GM12872 (cell line): ENCODE results near the gene TFDP1.

Experiments used
- TF ChIP-seq, protein P1 (sequence below): IDR thresholded peaks from 3 replicates; pipeline ENCODE4 v1.5.1; 2011; ENCODE audit warnings: low read depth, mild to moderate bottlenecking, low read length, moderate library complexity; ENCODE audit not compliant: insufficient read depth

TFDP1 gene

GRCh38 chr13:113658836-113659235, 74.3 kb downstream of the TFDP1 start:
- TF ChIP-seq, protein P1, sequence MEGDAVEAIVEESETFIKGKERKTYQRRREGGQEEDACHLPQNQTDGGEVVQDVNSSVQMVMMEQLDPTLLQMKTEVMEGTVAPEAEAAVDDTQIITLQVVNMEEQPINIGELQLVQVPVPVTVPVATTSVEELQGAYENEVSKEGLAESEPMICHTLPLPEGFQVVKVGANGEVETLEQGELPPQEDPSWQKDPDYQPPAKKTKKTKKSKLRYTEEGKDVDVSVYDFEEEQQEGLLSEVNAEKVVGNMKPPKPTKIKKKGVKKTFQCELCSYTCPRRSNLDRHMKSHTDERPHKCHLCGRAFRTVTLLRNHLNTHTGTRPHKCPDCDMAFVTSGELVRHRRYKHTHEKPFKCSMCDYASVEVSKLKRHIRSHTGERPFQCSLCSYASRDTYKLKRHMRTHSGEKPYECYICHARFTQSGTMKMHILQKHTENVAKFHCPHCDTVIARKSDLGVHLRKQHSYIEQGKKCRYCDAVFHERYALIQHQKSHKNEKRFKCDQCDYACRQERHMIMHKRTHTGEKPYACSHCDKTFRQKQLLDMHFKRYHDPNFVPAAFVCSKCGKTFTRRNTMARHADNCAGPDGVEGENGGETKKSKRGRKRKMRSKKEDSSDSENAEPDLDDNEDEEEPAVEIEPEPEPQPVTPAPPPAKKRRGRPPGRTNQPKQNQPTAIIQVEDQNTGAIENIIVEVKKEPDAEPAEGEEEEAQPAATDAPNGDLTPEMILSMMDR, result no peak

DNA sequence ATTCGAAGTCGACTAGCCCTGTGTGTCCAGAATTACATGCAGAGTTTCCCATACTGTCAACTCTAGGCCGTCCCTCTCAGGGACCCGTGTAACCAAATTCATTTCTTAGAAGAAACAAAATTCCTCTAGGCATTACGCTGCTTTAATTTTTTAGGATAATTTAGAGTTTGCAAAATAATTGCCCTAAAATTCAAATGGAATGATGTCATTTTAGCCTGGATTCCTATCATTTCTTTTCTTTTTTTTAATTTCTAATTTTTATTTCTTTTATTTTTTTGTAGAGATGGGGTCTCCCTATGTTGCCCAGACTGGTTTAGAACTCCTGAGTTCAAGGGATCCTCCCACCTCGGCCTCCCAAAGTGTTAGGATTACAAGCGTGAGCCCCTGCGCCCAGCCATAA, 74.8 kb downstream of the TFDP1 start:
- TF ChIP-seq, protein P1, result no peak

- TF ChIP-seq, protein P1, result no peak
Observed at GRCh38 chr13:113660066-113660465, 75.5 kb downstream of the TFDP1 start.

DNA sequence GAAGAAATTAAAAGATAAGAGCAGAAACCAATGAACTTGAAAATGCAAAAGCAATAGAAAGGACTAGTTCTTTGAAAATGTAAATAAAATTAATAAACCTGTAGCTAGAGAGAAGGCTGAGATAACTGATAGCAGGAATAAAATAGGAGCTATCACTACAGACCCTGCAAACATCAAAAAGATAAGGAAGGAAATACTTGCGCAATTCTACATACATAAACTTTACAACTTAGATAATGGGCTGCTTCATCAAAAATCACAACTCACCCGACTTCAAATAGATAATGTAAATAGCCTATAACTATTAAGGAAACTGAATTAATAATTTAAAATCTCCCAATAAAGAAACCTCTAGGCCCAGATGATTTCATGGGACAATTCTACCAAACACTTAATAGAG, 77.0 kb downstream of the TFDP1 start:
- TF ChIP-seq, protein P1, result no peak

DNA sequence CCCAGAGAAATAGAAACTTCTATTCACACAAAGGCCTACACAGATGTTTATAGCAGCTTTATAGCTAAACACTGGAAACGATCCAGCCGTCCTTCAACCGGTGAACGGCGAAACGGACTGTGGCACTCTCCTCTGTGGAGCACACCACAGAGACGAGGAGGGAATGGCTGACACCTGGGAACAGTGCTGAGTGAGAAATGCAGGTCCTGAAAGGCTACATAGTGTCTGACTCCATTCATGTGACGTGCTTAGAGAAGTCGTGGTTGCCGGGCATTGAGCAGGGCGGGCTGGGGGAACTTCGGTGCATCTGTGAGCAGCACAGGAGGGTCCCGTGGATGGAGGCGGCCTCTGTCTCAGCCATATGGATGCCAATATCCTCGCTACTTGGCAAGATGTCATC, 79.4 kb downstream of the TFDP1 start:
- TF ChIP-seq, protein P1, result no peak

DNA sequence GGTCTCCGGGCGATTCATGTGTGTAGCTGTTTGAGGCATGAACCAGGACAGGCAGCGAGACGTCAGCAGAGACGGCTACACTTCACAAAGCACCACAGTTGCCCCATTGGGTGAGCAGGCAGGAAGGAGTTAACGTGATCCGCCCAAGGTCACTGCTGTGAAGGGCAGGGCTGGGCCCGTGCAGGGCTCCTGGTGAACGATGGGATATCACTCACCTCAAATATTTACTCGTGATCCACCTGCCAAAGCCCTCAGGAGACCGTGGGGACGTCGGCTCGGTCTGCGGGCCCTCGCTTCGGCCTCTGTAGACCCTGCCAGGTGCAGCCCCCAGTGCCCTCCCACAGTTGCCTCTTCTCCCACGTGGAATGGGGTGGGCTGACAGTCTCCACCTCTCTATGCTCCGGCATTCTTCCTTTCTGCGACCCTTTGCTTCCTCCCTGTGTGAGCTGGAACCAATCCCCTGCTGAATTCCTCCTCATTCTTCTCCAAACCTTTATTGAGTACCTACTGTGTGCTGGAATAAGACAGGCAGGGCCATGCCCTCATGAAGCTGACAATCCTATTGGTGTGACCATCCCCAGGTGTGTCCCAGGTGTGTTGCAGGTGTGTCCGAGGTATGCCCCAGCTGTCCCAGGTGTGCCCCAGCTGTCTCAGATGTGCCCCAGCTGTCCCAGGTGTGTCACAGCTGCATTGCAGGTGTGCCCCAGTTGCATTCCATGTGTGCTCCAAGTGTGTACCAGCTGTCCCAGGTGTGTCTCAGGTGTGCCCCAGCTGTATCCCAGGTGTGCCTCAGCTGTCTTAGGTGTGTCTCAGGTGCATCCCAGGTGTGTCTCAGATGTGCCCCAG, 80.4 kb downstream of the TFDP1 start:
- TF ChIP-seq, protein P1, result no peak

DNA sequence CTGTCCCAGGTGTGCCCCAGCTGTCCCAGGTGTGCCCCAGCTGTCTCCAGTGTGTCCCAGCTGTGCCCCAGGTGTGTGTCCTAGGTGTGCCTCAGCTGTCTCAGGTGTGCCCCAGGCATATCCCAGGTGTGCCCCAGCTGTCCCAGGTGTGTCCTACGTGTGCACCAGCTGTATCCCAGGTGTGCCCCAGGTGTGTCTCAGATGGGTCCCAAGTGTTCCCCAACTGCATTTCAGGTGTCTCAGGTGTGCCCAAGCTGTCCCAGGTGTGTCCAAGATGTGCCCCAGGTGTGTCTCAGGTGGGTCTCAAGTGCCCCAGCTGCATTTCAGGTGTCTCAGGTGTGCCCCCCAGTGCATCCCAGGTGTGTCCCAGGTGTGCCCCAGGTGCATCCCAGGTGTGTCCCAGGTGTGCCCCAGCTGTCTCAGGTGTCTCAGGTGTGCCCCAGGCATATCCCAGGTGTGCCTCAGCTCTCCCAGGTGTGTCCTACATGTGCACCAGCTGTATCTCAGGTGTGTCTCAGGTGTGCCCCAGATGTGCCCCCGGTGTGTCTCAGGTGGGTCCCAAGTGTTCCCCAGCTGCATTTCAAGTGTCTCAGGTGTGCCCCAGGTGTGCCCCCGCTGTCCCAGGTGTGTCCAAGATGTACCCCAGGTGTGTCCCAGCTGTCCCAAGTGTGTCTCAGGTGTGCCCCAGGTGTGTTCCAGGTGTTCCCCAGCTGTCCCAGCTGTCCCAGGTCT, 81.2 kb downstream of the TFDP1 start:
- TF ChIP-seq, protein P1, result no peak
